ENCODE results near the gene PXMP2. TPM values are rescaled to one million over a fixed set of nuclear protein-coding genes. Genes with fewer than 3 reads are reported as not detected.
A peak's percentile ranks its signal among the peaks of the same experiment; 100 is the strongest.

PXMP2 gene
- 231 and 288 TPM in 2 replicates for polyA plus RNA-seq (2014; cell fraction: cytosol; rRNA removed)
- polyA plus RNA-seq (2014; cell fraction: nucleus; rRNA removed), result 150 and 208 TPM in 2 replicates

DNA sequence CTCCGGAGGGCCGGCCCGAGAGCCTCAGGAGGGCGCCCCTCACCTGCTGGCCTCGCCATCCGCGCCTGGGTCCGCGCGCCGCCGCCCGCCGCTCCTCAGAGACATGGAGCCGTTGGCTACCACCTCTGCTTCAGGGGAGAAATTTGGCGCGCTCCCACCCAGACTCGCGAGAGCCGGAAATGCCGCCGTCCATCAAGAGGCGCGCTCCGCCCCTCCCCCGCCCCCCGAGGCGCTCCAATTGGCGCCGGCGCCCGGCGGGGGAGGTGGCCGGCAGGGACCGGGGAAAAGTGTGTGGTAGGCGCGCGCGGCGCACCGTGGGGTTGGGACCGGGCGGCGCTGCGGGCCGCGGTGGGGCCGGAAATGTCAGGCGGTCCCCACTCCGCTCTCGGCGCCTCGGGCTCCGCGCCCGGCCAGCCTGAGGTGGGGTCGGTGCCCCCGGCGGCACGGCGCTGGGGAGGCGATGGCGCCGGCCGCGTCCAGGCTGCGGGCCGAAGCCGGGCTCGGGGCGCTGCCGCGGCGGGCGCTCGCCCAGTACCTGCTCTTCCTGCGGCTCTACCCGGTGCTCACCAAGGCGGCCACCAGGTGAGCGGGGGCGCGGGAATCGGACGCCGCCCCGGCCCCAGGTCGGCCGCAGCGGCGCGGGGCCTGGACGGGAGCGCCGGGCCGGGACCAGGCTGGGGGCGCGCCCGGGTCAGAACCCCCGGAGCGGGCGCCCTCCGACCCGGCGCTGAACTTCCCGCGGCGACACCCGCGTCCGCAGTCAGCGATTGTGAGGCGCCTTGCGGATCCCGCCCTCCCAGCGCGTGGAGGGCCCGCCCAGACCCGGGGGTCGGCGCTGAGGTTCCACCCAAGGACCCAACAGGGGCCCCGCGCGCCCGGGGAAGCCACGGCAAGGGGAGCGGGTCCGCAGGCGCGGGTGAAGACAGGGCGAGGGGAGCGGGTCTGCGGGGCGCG, at the start of gene PXMP2, which contains the start of gene POLE:
Gene PXMP2 (plus strand): TSS at position 377 of the 954 bp plus-strand sequence. CDS start 84 bp downstream, at position 461.
Gene POLE (minus strand): TSS at position 132 of the 954 bp plus-strand sequence. CDS start 27 bp downstream, at position 105.
- peak; percentile 96 for DNase-seq (ENCODE audit: low spot score)

DNA sequence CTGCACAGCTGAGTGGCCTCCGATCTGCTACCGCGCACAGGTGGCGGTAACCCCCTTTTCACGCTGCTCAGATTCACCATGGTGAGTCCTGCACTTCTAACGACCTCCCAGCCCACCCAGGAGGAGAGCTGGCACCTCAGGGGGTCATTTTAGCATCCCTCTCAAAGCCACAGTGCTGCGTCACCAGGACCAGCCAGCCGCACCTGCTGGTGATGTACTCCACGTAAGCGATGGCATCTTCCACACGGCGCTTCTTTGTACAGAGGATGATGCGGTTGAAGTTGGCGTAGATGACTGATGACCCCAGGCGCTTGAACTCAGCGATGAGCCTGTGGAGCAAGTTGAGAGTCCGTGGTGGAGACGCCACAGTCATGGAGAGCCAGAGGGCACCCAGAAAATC, 49.6 kb upstream of the PXMP2 start:
- no peak for DNase-seq (ENCODE audit: low spot score)

DNA sequence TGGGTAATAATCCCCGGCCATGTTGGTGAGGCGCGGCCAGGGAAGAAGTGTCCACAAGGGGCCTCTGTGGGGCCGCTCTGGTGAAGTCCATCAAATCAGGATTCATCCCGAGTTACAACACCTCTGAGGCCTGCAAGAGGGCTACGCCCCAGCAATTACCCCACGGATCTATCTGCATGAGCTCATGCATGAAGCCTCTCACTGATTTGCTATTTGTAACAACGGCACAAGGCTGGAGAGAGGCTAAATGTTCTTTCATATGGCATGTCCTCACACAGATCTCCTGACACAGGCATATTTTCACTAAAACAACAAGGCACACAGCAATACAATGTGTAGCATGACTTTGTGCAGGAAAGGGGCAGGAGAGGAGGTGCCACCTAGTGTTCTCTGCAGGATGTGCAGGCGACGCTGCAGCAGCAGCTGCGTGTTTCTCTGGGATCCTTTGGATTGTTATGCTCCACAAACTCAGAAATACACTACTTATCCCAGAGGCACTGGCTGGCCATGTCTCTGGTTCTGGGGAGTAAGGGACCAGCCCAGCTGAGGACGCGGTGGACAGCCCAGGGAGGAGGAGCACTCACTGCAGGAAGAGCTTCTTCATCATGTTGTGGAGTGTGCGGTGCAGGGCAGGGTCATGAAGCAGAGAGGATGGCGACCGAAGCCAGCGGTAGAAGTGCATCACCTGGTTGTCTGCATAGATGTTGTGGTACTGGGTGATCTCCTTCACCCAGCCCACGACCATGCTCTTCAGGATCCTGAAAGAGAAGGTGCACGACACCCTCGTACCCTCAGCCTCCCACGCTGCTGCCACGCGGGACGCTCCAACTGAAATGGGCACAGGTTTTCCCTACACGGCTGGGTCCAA, 48.6 kb upstream of the PXMP2 start:
- DNase-seq (ENCODE audit: low spot score), result no peak

DNA sequence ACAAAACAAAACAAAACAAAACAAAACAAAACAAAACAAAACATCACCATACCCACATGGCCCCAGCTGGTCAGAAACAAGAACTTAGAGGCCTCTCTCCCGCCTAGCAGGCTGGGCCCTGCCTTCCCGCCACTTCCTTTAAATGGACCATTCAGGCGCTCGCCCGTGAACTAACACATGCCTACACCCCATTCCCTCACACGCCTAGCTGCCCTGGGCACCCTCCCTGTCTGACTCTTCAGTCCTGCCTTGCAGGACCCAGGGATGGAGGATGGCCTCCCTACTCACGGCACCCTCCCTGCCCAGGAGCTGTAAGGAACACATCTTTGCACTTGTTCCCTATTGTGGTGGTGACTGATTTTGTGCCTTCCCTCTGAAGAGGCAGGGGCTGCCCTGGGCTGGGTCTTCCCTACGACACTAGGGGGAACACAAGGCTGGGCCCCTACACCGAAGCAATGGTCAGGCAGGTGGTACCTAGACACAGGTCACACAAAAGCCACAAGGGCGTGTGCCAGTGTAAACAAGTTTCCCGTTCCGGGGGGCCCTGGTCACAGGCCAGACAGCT, 47.3 kb upstream of the PXMP2 start:
- DNase-seq (ENCODE audit: low spot score), result no peak

DNA sequence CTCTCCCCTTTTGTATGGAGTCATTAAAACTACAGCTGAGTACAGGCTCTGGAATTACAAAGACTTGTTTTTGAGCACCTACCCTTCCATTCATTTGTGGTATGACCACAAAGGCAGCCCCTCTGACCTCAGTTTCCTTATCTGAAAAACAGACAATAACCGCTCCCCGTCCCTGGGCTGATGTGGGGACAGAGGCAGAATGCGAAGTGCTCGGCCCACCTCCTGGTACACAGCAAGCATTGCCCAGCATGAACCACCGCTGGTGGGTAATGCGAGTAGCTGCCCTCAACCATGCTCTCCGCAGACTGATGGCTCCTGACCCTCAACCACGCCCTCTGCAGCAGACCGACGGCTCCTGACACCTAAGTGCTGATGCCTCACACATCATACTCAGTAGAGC, 46.5 kb upstream of the PXMP2 start:
- no peak for DNase-seq (ENCODE audit: low spot score)

DNA sequence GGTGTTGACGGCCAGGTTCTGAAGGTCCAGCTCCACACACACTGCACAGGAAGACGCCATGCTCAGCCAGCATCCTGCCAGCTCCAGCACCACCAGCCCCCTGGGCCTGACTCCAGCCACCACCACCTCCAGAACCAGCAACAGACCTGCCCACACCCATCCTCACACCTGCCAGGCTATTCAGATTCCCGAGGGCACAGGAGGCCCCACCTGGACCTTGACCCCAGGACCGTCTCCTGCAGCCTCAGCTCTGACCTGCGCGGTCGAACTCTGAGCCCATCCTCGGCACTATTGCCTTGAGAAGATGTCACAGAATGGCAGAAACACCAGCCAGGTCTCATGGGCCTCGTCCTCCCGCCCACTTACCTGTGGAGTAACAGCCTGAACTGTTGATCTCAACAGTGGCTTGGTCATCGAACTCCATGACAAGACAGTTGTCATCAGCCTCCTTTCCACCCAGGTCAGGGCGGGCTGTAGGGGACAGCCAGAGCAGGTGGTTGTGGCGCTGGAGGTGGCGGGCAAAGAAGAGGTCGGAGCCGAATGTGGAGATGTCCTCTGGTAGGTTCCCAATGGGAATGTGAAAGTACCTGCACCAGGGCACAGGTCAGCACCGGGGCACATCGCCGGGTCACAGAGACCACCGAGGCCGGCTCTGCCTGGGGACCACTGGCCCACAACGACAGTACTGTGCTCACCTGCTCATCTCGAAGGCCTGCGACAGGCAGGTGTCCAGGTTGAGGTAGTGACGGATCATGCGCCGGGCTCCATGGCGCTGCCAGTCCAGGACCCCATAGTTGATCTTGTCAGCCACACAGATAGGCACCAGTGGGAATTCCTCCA, 45.4 kb upstream of the PXMP2 start:
- no peak for DNase-seq (ENCODE audit: low spot score)

DNA sequence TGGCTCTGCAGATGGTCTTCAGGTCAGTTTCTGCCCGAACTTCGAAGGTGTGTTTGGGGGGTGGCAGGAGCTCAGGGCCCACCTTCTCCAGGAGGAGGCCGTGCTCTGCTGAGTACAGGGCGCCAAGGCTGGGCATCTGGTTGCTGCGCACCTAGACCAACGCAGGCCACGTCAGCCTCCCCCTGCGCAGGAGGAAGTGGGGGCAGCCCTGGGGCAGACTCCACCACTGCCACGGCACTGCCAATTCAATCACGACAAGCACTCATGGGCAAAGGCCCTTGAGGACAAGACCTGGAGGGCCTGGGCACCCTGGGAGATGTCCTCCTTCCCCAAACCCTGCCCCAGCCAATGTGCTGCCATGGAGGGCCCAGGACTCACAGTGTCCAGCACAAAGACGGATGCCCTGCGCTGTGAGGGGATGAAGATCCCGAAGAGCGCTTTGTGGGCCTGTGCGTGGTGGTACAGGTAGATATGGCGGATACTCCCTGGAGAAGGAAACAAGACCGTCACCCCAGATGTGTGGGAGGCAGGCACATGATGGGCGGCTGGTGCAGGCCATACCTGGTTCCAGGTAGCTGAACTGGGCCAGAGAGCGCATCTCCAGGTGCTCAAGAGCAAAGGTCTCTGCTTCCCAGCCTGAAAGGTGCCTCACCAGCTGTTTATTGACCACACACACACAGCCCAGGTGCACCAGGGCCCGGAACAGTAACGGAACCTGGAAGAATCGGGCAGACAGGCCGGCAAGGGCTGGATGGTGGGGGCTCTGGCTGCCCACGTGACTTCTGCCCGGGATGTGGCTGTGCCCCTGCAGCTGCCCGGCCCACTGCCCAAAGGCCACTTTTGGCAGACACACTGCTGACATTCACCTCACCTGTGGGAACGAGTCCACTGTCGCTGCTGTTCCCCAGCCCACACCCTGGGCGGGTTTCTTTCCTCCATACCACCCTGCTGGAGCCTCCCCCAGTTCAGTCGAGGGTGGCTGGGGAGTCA, 44.2 kb upstream of the PXMP2 start:
- no peak for DNase-seq (ENCODE audit: low spot score)

DNA sequence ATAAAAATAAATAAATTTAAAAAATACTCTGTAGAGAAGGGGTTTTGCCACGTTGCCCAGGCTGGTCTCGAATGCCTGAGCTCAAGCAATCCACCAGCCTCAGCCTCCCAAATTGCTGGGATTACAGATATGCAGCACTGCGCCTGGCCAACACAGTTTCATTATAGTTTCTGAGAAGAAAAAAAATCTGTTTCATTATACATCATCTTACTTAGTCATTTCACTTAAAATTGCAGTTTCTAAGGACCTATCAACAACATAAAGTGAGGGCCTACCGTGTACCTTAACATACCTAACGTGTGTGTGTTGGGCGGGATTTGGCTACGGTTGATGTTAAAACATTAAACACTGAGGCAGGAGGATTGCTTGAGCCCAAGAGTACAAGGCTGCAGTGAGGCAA, 40.5 kb upstream of the PXMP2 start:
- DNase-seq (ENCODE audit: low spot score), result no peak

DNA sequence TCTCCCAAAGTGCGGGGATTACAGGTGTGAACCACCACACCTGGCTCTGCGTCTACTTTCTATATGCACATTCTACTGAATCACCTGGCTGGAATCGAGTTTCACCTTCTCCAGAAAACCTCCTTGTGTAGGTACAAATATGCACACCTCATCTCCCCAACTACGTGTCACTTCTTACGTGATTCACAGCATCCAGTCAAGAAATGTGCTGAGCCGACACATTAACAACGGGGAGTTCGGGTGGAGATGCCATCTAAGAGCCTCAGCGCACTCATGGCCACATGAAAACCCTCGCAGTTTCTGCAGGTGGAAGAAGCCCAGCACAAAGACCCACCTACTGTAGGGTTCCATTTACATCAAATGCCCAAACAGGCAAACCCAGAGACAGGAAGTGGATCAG, 39.5 kb upstream of the PXMP2 start:
- no peak for DNase-seq (ENCODE audit: low spot score)

DNA sequence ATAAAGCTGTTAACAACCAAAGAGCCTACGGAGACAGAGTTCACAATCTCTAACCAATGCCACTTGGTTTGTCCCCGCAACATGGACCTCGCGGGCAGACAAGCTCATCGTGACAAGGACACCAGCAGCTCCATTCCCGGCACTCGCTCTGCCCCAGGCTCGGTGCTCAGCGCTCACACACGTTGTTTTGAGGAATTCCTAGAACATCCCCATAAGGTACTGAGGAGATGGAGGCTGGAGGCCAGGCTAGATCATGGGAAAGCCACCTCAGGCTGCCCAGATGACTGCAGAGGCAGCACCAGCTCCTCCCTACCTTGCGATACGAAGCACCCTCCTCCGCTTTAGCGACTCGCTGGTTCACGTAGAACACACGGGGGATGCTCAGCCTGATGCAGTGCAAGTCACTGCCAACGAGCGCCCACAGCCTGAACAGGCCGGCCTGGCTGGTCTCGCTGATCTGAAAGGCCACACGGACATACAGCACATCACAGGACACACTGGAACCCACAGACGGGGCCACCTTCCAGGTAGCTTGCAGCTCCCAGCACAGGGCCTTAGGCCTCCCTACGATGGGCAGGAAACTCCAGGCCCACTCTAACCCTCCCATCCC, 38.7 kb upstream of the PXMP2 start:
- DNase-seq (ENCODE audit: low spot score), result no peak

DNA sequence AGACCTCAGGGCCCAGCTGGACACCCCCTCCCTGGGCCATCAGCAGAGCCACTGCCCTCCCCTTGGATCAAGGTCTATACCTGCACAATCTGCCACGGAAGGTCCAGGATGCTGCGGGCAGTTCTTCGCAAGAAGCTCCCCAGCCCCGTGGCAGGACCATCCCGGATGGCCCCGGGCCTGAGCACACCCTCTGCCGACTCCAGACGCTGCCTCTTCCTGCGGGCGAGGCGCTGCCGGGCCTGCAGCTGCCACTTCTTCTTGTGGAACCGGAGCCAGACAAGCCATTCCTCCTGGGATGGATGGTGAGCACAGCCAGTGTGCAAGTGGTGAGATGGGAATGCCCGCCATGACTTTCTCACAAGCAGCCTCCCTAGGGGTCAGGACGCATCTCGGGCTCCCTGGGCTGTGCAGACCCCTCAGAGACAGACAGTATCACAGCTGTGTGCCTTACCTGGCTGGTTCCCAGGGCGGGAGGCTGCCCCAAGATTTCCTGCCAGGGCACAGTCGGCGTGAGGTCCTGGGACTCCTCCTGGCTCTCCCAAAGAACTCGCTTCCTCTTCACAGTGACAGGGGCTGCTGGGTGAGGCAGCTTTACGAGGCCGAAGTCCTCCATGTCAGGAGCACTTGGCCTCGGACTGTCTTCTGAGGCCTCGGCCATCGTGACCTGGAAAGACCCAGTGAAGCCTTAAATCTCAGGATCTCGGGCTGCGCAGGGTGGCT, 38.0 kb upstream of the PXMP2 start:
- no peak for DNase-seq (ENCODE audit: low spot score)

DNA sequence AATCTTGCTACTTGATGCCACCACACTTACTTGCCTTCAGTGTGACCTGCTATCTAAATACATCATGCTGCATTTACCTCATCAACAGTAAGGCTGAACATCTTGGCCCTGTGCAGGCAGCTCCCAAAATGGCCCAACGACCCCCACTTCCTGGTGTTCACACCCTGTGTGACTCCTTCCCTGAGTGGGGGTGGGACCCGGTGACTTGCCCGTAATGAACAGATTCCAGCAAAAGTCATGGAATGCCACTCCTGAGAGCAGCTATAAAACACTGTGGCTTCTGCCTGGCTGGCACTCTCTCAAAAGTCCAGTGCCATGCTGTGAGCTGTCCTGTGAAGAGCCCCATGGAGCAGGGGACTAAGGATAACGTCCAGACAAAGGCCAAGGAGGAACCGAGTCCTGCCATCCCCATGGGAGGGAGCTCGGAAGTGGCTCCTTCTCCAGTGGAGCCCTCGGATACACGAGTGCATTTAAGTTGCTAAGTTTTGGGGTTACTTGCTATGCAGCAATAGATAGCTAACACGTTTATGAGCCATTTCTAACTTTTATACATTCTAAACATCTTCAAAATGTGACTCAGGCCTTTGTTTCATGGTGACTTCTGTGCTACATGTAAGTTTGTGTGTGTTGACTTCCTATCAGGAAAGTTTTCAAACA, 35.8 kb upstream of the PXMP2 start:
- no peak for DNase-seq (ENCODE audit: low spot score)

DNA sequence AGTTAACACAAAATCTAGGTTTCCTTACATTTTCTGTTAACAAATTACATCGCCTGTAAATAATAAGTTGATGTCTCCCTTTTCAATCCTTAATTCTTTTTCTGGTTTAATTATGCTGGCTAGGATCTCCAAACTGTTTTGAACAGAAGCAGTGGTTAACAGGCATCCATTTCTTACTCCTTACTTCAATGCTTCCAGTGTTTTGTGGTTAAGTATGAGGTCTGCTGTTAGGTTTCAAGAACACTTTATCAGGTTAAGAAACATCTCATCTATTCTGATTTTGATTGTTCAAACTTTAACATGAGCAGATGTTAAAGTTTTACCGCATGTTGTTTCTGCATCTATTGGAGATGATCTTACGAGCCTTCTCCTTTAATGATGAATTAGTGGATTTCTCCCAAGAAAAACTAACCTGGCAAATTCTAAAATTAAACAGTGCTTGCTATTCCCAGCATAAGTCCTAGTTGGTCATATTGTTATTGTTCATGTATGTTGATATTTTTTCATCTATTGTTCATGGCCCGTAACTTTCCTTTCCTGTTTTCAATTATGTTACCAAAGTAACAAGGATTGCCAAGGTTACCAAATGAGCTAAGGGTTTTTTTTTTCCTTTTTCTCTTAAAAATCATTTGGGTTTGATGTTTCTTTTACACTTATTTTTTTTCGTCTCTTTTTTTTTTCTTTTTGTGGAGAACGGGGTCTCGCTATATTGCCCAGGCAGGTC, 33.7 kb upstream of the PXMP2 start:
- no peak for DNase-seq (ENCODE audit: low spot score)

DNA sequence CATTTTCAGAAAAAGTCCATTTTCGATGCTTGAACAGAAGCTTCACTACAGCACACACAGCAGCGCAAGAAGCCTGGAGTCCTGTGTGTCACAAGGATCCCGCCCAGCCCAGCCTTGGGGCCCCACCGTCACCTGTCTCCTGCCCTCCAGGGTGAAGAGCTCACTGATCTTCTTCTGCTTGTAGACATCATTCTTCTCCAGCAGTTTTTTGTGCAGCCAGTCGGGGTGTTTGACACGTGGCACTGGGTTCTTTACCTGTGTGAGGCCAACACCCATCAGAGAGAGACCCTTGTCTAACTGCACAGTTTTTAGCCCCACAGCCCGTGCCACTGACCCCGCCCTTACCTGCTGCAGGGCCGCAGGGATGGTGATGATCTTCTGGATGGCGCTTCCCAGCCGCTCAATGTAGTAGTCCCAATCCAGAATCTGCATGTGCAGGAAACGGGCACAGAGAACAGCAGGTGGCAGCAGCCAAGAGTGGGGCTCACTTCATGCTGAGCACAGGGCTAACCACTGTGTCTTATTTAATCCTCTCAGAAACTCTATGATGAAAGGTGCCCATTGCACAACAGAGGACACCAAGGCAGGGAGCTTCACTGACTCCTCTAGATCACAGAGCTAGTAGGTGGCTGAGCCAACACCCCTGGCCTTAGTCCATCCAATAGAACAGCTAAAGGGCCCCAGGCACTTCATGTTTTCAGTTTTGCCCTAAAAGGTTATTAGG, 30.2 kb upstream of the PXMP2 start:
- DNase-seq (ENCODE audit: low spot score), result no peak

DNA sequence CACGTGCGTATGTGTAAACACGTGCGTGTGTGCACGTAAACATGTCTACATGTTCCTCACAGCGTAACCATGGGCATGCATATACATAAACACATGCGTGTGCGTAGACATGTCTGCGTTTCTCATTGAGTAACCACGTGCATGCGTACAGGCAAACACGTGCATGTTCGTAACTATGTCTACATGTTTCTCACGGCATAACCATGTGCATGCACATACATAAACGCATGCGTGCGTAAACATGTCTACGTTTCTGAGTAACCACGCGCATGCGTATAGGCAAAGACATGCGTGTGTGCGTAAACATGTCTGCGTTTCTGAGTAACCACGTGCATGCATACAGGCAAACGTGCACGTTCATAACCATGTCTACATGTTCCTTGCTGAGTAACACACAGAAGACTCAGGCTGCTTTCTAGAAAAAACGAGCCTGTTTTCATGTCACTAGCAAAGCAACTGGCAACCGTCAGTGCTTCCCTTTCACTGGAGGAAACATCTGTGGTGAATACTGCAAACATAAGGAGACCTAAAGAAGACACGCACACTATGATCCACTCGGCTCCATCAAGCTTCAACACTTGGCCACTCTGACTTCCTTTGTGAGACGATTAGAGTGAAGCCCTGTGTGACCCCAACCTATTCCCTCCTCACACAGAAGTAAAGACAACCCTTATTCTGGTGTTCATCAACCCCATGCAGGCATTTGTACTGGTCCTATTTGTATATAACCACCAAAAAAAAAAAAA, 29.1 kb upstream of the PXMP2 start:
- DNase-seq (ENCODE audit: low spot score), result no peak

DNA sequence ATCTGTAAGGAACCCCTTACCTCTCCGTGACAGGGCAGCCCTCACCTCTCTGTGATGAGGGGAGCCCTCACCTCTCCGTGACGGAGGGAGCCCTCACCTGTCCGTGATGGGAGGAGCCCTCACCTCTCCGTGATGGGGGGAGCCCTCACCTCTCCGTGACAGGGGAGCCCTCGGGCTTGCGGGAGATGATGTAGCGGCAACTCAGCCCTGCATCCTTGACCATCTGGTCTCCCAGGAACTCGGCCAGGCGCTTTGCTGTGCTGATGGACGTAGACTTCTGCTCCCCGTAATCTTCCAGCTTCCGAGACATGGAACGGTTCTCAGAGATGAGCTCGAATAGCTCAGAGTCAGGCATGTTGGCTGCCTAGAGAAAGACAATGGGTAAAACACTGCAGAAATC, 28.2 kb upstream of the PXMP2 start:
- DNase-seq (ENCODE audit: low spot score), result no peak

All from SK-N-DZ (cell line).